Suprapubic skin (tissue), 4 donors: ENCODE measurements around the gene SCNN1B.

Experiments
- EP300 ChIP-seq: sonication (generic); formaldehyde crosslinking; IDR thresholded peaks from one replicate; pipeline ENCODE4 v1.6.1; 2017; ENCODE audit warnings: antibody characterized with exemption
- POLR2A ChIP-seq, 2 donors: fragments of 450-650 bp; IDR thresholded peaks; one replicate each; pipeline ENCODE4 v1.6.1; 2017; ENCODE audit warnings: antibody characterized with exemption in 2 of 2, mild to moderate bottlenecking in 2 of 2, moderate library complexity in 2 of 2
- POLR2AphosphoS5 ChIP-seq, 3 donors: sonication (generic); formaldehyde crosslinking; IDR thresholded peaks; one replicate each; pipeline ENCODE4 v1.6.1; 2017; ENCODE audit warnings: antibody characterized with exemption in 3 of 3
- TF ChIP-seq, protein P1 (sequence below), 2 donors: fragments of 200-600 bp in 1 of 2; fragments of 450-650 bp in 1 of 2; sonication (generic) in 1 of 2; IDR thresholded peaks; one replicate each; pipeline ENCODE4 v1.5.1; 2016 to 2019; ENCODE audit warnings: antibody characterized with exemption in 2 of 2, mild to moderate bottlenecking in 1 of 2, moderate library complexity in 1 of 2

- TF ChIP-seq, protein P1, sequence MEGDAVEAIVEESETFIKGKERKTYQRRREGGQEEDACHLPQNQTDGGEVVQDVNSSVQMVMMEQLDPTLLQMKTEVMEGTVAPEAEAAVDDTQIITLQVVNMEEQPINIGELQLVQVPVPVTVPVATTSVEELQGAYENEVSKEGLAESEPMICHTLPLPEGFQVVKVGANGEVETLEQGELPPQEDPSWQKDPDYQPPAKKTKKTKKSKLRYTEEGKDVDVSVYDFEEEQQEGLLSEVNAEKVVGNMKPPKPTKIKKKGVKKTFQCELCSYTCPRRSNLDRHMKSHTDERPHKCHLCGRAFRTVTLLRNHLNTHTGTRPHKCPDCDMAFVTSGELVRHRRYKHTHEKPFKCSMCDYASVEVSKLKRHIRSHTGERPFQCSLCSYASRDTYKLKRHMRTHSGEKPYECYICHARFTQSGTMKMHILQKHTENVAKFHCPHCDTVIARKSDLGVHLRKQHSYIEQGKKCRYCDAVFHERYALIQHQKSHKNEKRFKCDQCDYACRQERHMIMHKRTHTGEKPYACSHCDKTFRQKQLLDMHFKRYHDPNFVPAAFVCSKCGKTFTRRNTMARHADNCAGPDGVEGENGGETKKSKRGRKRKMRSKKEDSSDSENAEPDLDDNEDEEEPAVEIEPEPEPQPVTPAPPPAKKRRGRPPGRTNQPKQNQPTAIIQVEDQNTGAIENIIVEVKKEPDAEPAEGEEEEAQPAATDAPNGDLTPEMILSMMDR (IDR thresholded peaks at IDR 0.05), result no peak
- no peak for TF ChIP-seq POLR2AphosphoS5 (IDR thresholded peaks at IDR 0.05)
- TF ChIP-seq POLR2A (IDR thresholded peaks at IDR 0.05), result no peak
- no peak for TF ChIP-seq EP300
These were observed 80.2 kb downstream of the SCNN1B start for GRCh38 chr16:23382279-23382678.
